CD14-positive monocyte (primary cell): ENCODE results near the gene PAQR8. TPM values are rescaled to one million over a fixed set of nuclear protein-coding genes. Genes with fewer than 3 reads are reported as not detected.

Source experiments
- DNase-seq, 3 donors: peaks; one replicate each; pipeline ENCODE4 v3.0.0-alpha.2; 2011 to 2022
- H2AFZ ChIP-seq: 2 replicates; pipeline ENCODE4 v1.6.0; 2012; ENCODE audit warnings: mild to moderate bottlenecking, low read depth, low read length, inconsistent platforms; ENCODE audit not compliant: insufficient read depth, poor library complexity, severe bottlenecking
- H3K27ac ChIP-seq, 2 donors: 1 replicate in 1 of 2; 2 replicates in 1 of 2; pipeline ENCODE4 v1.5.1; 2012 to 2013; ENCODE audit warnings: low read length in 2 of 2, control low read depth in 1 of 2, inconsistent platforms in 1 of 2, low read depth in 1 of 2, mild to moderate bottlenecking in 1 of 2
- H3K27me3 ChIP-seq, 2 donors: one replicate each; pipeline versions ENCODE4 v1.6.0 to v1.6.1; 2011 to 2013; ENCODE audit warnings: low read length in 2 of 2; ENCODE audit not compliant: control insufficient read depth in 2 of 2, insufficient read depth in 2 of 2
- H3K36me3 ChIP-seq, 2 donors: replicated peaks in 1 of 2; 1 replicate in 1 of 2; 2 replicates in 1 of 2; pipeline versions ENCODE4 v1.5.1 to v1.6.1; 2012 to 2013; ENCODE audit warnings: low read length in 2 of 2, control low read depth in 1 of 2, inconsistent platforms in 1 of 2, mild to moderate bottlenecking in 1 of 2; ENCODE audit not compliant: insufficient read depth in 2 of 2, control insufficient read depth in 1 of 2
- H3K4me1 ChIP-seq, 2 donors: 1 replicate in 1 of 2; 2 replicates in 1 of 2; pipeline versions ENCODE4 v1.5.1 to v1.6.1; 2012 to 2013; ENCODE audit warnings: low read length in 2 of 2, control low read depth in 1 of 2, inconsistent platforms in 1 of 2, mild to moderate bottlenecking in 1 of 2, moderate library complexity in 1 of 2; ENCODE audit not compliant: insufficient read depth in 2 of 2, control insufficient read depth in 1 of 2
- H3K4me2 ChIP-seq: replicated peaks from 2 replicates; pipeline ENCODE3; 2012; ENCODE audit warnings: low read length, moderate library complexity, mild to moderate bottlenecking; ENCODE audit not compliant: poor library complexity, severe bottlenecking; ENCODE audit errors: extremely low read depth
- H3K4me3 ChIP-seq, 3 experiments: fragments of 200-600 bp in 1 of 3; sonication (generic) in 1 of 3; replicated peaks in 1 of 3; 1 replicate in 2 of 3; 2 replicates in 1 of 3; pipeline ENCODE4 v1.5.1; 2011 to 2013; ENCODE audit warnings: low read length in 3 of 3, mild to moderate bottlenecking in 3 of 3, control low read depth in 2 of 3, low read depth in 2 of 3, inconsistent platforms in 1 of 3, moderate library complexity in 1 of 3
- H3K79me2 ChIP-seq: 2 replicates; pipeline ENCODE4 v1.6.0; 2012; ENCODE audit warnings: mild to moderate bottlenecking, control low read depth, inconsistent platforms, low read length, moderate library complexity; ENCODE audit not compliant: insufficient read depth
- H3K9ac ChIP-seq: 2 replicates; pipeline ENCODE4 v1.6.0; 2017; ENCODE audit warnings: low read length, mild to moderate bottlenecking; ENCODE audit not compliant: insufficient read depth, poor library complexity, severe bottlenecking
- H3K9me3 ChIP-seq, 2 donors: replicated peaks in 1 of 2; 1 replicate in 1 of 2; 2 replicates in 1 of 2; pipeline versions ENCODE4 v1.5.1 to v1.6.1; 2012 to 2013; ENCODE audit warnings: low read length in 2 of 2, control low read depth in 1 of 2; ENCODE audit not compliant: control insufficient read depth in 1 of 2, insufficient read depth in 1 of 2
- H4K20me1 ChIP-seq: 2 replicates; pipeline ENCODE4 v1.6.0; 2012; ENCODE audit warnings: mild to moderate bottlenecking, low read length, control low read depth, moderate library complexity; ENCODE audit not compliant: insufficient read depth
- H3K27ac Mint-ChIP-seq, 7 donors: one replicate each; pipeline ENCODE4 v1.8.0; 2020; ENCODE audit warnings: mild to moderate bottlenecking in 7 of 7, mixed read lengths in 7 of 7, moderate library complexity in 6 of 7, inconsistent platforms in 2 of 7
- H3K27me3 Mint-ChIP-seq, 3 donors: one replicate each; pipeline ENCODE4 v1.8.0; 2021 to 2022; ENCODE audit warnings: low read depth in 3 of 3, mild to moderate bottlenecking in 3 of 3, mixed read lengths in 3 of 3, moderate library complexity in 3 of 3, inconsistent platforms in 1 of 3
- H3K36me3 Mint-ChIP-seq, 2 donors: one replicate each; pipeline ENCODE4 v1.8.0; 2020; ENCODE audit warnings: mixed read lengths in 2 of 2, inconsistent platforms in 1 of 2, mild to moderate bottlenecking in 1 of 2
- H3K4me1 Mint-ChIP-seq: one replicate; pipeline ENCODE4 v1.8.0; 2020; ENCODE audit warnings: mild to moderate bottlenecking, mixed read lengths
- H3K4me3 Mint-ChIP-seq, 2 donors: one replicate each; pipeline ENCODE4 v1.8.0; 2020; ENCODE audit warnings: mild to moderate bottlenecking in 2 of 2, mixed read lengths in 2 of 2, moderate library complexity in 1 of 2
- H3K9me3 Mint-ChIP-seq, 7 donors: one replicate each; pipeline ENCODE4 v1.8.0; 2020 to 2022; ENCODE audit warnings: mixed read lengths in 7 of 7, mild to moderate bottlenecking in 6 of 7, moderate library complexity in 6 of 7, inconsistent platforms in 2 of 7
- WGBS: methylation state at CpG from one replicate; pipeline ENCODE4 v1.1.5; 2013; ENCODE audit warnings: missing lambda C conversion rate; ENCODE audit not compliant: insufficient coverage; 5-methylcytosine and 5-hydroxymethylcytosine counted together
- intact Hi-C, 2 donors: fragments of 100-400 bp; cut with micrococcal nuclease; formaldehyde crosslinking; loops; one replicate each; pipeline versions ENCODE4 v1.15.0 to v1.15.1; 2023
- polyA plus RNA-seq, 3 donors: library from polyadenylated mRNA; depleted of rRNA in 1 of 3; unstranded in 2 of 3; stranded (reverse) in 1 of 3; fragments of 300-500 nt in 2 of 3; fragments of >200 nt in 1 of 3; fragmentation: Illumina TruSeq in 2 of 3; gene quantifications; 1 replicate in 2 of 3; 2 replicates in 1 of 3; pipeline ENCODE4 v1.2.3, GENCODE V29; 2012 to 2021
- TF ChIP-seq, protein P1 (sequence below): fragments of 200-600 bp; IDR thresholded peaks from one replicate; pipeline ENCODE4 v1.8.0; 2022; ENCODE audit warnings: antibody characterized with exemption, mild to moderate bottlenecking

PAQR8 gene
- polyA plus RNA-seq, 3 donors, result 2.4 to 17.4 (median 6.8) TPM

DNA sequence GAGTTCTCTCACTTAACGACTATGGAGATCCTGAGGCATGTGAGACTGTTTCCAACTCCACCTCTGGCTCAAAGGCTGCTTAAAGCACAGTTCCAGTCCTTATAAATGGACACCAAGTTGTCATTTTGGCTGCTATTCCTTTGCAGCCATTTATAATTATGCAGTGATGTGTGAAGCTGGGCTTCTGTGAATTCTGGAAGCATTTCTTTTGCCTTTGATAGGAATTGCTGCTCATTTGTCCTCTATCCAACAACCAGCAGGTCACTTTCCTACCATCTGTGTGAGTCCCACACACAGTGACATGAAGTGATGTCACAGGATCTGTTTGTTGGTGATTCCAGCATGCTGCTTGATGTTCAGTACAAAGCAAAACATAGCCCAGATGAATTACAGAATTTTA lies 29.6 kb downstream of the PAQR8 start:
- H3K27me3 Mint-ChIP-seq, result peaks cover 0 to 8% (median 2%) of the 10 kb centered on the region in 3 donors
- no peak for DNase-seq
- H3K9me3 Mint-ChIP-seq, result peaks cover 0 to 5% (median 0%) of the 10 kb centered on the region in 7 donors
- H3K4me3 Mint-ChIP-seq, result no peak overlapping the region
- Histone ChIP-seq H3K9ac (no peak overlapping the region), H4K20me1 (peaks cover 4% of the 10 kb centered on the region), H3K9me3 (peaks cover 0 to 3% of the 10 kb centered on the region in 2 donors), H3K27ac (no peak overlapping the region), H3K4me3 (no peak overlapping the region), H3K27me3 (peaks cover 0 to 3% of the 10 kb centered on the region in 2 donors), H2AFZ (no peak overlapping the region), H3K36me3 (no peaks in the 10 kb centered on the region), H3K79me2 (no peaks in the 10 kb centered on the region), H3K4me2 (no peak overlapping the region), H3K4me1 (peaks cover 12 to 21% of the 10 kb centered on the region in 2 donors)
- H3K4me1 Mint-ChIP-seq, result peaks cover 28% of the 10 kb centered on the region
- H3K27ac Mint-ChIP-seq, result no peak overlapping the region
- TF ChIP-seq, protein P1, sequence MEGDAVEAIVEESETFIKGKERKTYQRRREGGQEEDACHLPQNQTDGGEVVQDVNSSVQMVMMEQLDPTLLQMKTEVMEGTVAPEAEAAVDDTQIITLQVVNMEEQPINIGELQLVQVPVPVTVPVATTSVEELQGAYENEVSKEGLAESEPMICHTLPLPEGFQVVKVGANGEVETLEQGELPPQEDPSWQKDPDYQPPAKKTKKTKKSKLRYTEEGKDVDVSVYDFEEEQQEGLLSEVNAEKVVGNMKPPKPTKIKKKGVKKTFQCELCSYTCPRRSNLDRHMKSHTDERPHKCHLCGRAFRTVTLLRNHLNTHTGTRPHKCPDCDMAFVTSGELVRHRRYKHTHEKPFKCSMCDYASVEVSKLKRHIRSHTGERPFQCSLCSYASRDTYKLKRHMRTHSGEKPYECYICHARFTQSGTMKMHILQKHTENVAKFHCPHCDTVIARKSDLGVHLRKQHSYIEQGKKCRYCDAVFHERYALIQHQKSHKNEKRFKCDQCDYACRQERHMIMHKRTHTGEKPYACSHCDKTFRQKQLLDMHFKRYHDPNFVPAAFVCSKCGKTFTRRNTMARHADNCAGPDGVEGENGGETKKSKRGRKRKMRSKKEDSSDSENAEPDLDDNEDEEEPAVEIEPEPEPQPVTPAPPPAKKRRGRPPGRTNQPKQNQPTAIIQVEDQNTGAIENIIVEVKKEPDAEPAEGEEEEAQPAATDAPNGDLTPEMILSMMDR, result no peak
- 83% methylated on average over 1 of the region's 1 CpG for WGBS
- intact Hi-C loops, result loop anchor here in 1 of 2 donors (10.0 kb wide), 1 partner anchor 107 kb away; the partner anchor contains the start of gene MCM3
- H3K36me3 Mint-ChIP-seq, result peaks cover 0 to 5% of the 10 kb centered on the region in 2 donors

DNA sequence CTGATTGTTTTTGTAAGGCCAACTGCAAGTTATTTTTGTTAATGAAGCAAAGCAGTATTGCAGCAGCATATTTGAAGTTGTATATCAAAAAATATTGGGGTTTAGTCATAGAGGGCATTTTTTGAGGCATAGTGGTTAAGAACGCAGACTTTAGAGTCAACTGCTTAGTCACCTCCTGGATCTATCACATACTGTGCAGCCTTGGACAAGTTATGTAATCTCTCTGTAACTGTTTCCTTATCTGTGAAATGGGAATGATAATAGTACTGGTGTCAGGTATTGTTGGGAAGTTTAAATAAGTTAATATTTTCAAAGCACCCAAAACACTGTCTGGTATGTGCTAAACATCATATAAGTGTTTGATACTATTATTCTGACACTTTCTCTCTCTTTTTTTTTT lies 31.0 kb downstream of the PAQR8 start:
- peak in 1 of 3 donors; percentile 18 for DNase-seq
- TF ChIP-seq, protein P1, result no peak
- intact Hi-C loops, result loop anchor here in 1 of 2 donors (10.0 kb wide), 1 partner anchor 108 kb away; the partner anchor contains the start of gene MCM3

More for the DNA sequence above, 31.0 kb downstream of the PAQR8 start:
- Histone ChIP-seq H3K27ac (no peak overlapping the region), H3K27me3 (peaks cover 0 to 3% of the 10 kb centered on the region in 2 donors), H3K4me1 (peaks cover 15 to 21% of the 10 kb centered on the region in 2 donors), H3K4me3 (no peak overlapping the region), H3K36me3 (no peaks in the 10 kb centered on the region), H3K4me2 (no peak overlapping the region), H4K20me1 (peaks cover 4% of the 10 kb centered on the region), H3K9me3 (no peaks in the 10 kb centered on the region), H3K79me2 (no peaks in the 10 kb centered on the region), H2AFZ (no peak overlapping the region), H3K9ac (no peak overlapping the region)
- H3K4me1 Mint-ChIP-seq, result peaks cover 38% of the 10 kb centered on the region
- H3K36me3 Mint-ChIP-seq, result peaks cover 0 to 5% of the 10 kb centered on the region in 2 donors
- H3K9me3 Mint-ChIP-seq, result peaks cover 0 to 1% (median 0%) of the 10 kb centered on the region in 7 donors
- H3K27ac Mint-ChIP-seq, result no peak overlapping the region
- WGBS, result no CpG with 5 or more reads among the region's 1 CpG
- H3K4me3 Mint-ChIP-seq, result no peak overlapping the region
- H3K27me3 Mint-ChIP-seq, result peaks cover 0 to 8% (median 2%) of the 10 kb centered on the region in 3 donors
